Measurements from ENCODE around the gene LMLN. TPM values are rescaled to one million over a fixed set of nuclear protein-coding genes. Genes with fewer than 3 reads are reported as not detected.

The LMLN gene
- total and polyA plus RNA-seq, 2 of the 8 experiments (the other 6 are each of a cell fraction or from before 2014, with no cell fraction given), result 3.9 to 5.0 TPM

- H3K9ac ChIP-seq (replicated peaks in 1 of 4; ENCODE audit: extremely low read depth in 1 of 4, low read depth in 3 of 4, low read length in 3 of 4), result 0 out of 7 replicates have a peak overlapping the region, but pooled peaks of 1 of the 4 experiments have one; percentile 19
- no peaks in the 10 kb centered on the region for H3K79me1 ChIP-seq (ENCODE audit: low read depth, low read length)
- H3K14ac ChIP-seq (ENCODE audit: insufficient read length), result no peak overlapping the region
- 83% methylated on average over 33 of the region's 33 CpGs; no CpG with 5 or more reads in 1 of the 2 experiments for WGBS, 2 experiments (ENCODE audit: extremely low coverage in 1 of 2, insufficient coverage in 1 of 2, insufficient read length in 1 of 2, insufficient replicate concordance in 2 of 2, low coverage in 1 of 2, low lambda C conversion rate in 2 of 2, missing lambda C conversion rate in 1 of 2)
- POLR2A ChIA-PET (ENCODE audit: partially characterized antibody), result interaction anchor here (1.0 to 2.3 kb wide), 6 partner anchors 22 to 59 kb away, joined by 3 to 11 read pairs (median 4); partner anchors contain the start of gene RPL35A
- no peak overlapping the region for H2BK120ac ChIP-seq (replicated peaks; ENCODE audit: low read depth, low read length)
- H2BK12ac ChIP-seq (ENCODE audit: low read depth, low read length), result no peak overlapping the region; the same call in 1 of the 2 replicates
- H3K79me2 ChIP-seq (ENCODE audit: control insufficient read depth in 1 of 2, insufficient read depth in 2 of 2, low read length in 2 of 2), result no peaks in the 10 kb centered on the region
- no peak overlapping the region for H4K8ac ChIP-seq (ENCODE audit: extremely low read depth, insufficient read depth, low read length)
- CTCF ChIA-PET (ENCODE audit: partially characterized antibody), result interaction anchor here (1.1 to 7.0 kb wide), 6 partner anchors 9 to 30 kb away, joined by 3 to 22 read pairs (median 4); no protein-coding TSS in a partner anchor
- H2BK15ac ChIP-seq (ENCODE audit: low read length), result peak overlapping the region; percentile 37; the same call in 1 of the 2 replicates
- 0 out of 2 replicates have a peak overlapping the region, but pooled peaks have one; percentile 38 for H3K18ac ChIP-seq (ENCODE audit: extremely low read depth, low read length)
- no peak overlapping the region for H3K4ac ChIP-seq (replicated peaks; ENCODE audit: insufficient read length, low read depth, low read length)
- H3K23me2 ChIP-seq (ENCODE audit: low read depth, low read length), result no peaks in the 10 kb centered on the region
- H3K9me3 ChIP-seq (ENCODE audit: insufficient read depth in 2 of 2, low read depth in 1 of 2, low read length in 1 of 2), result no peaks in the 10 kb centered on the region
- no peak overlapping the region for H3K56ac ChIP-seq (replicated peaks; ENCODE audit: insufficient read length, low read depth, low read length)
- TF ChIP-seq MAX (IDR thresholded peaks at IDR 0.05) (peak; percentile 21; the same call in 1 of the 2 replicates), EGR1 (IDR thresholded peaks at IDR 0.05; ENCODE audit: borderline replicate concordance, low read depth, low read length) (peak; percentile 6; the same call in 1 of the 2 replicates), RNF2 (IDR thresholded peaks at IDR 0.05; ENCODE audit: borderline replicate concordance, low read depth, low read length, missing control alignments, poor library complexity, severe bottlenecking) (no peak), NANOG (IDR thresholded peaks at IDR 0.05; ENCODE audit: insufficient read depth, low read depth, low read length, poor library complexity, severe bottlenecking) (no peak)
- no peaks in the 10 kb centered on the region for H3K27me3 ChIP-seq (replicated peaks in 1 of 4; ENCODE audit: control insufficient read depth in 3 of 4, extremely low read depth in 1 of 4, insufficient read depth in 3 of 4, low read length in 3 of 4)
- peak overlapping the region; percentile 42; the same call in 1 of the 2 replicates for H2AFZ ChIP-seq (ENCODE audit: low read length)
- no peak overlapping the region for H3K4me3 ChIP-seq (ENCODE audit: extremely low read depth in 1 of 4, insufficient read depth in 2 of 4, low read depth in 3 of 4, low read length in 4 of 4)
- peak overlapping the region; percentile 25 for H4K91ac ChIP-seq (replicated peaks; ENCODE audit: insufficient read length, low read length)
- H3K27ac ChIP-seq (ENCODE audit: low read depth, low read length), result peak overlapping the region; percentile 69; the same call in 1 of the 2 replicates
- H2AK5ac ChIP-seq (ENCODE audit: low read depth, low read length), result no peak overlapping the region
- H3K23ac ChIP-seq (ENCODE audit: insufficient read length), result no peak overlapping the region
- no peak overlapping the region for H4K5ac ChIP-seq (ENCODE audit: insufficient read length, low read depth, low read length)
- peak overlapping the region in 1 of 2 experiments; percentile 15; a peak in 1 of 4 replicates for H3K4me2 ChIP-seq (ENCODE audit: insufficient read depth in 1 of 2, low read depth in 2 of 2, low read length in 2 of 2)
- no peak for DNase-seq (ENCODE audit: low read depth in 1 of 2, low spot score in 2 of 2)
- H2BK20ac ChIP-seq (ENCODE audit: low read length), result 0 out of 2 replicates have a peak overlapping the region, but pooled peaks have one; percentile 48
- no peak for FAIRE-seq
- H3K36me3 ChIP-seq (ENCODE audit: control insufficient read depth in 2 of 4, insufficient read depth in 4 of 4, low read length in 3 of 4), result no peaks in the 10 kb centered on the region
- no peak overlapping the region for H2BK5ac ChIP-seq (ENCODE audit: low read depth, low read length)
- no peaks in the 10 kb centered on the region for H4K20me1 ChIP-seq (replicated peaks in 1 of 2; ENCODE audit: control insufficient read depth in 1 of 2, insufficient read depth in 2 of 2, low read length in 2 of 2)
- H3K4me1 ChIP-seq (replicated peaks in 1 of 4; ENCODE audit: control insufficient read depth in 3 of 4, insufficient read depth in 4 of 4, low read length in 3 of 4), result peaks cover 0 to 9% (median 2%) of the 10 kb centered on the region in 4 experiments; a peak in 2 of 7 replicates
Measured at GRCh38 chr3:197912741-197913476, 47.1 kb upstream of the LMLN start.

Measured in H1 (cell line).